Measurements from ENCODE around the gene PLA2G4E. TPM values are rescaled to one million over a fixed set of nuclear protein-coding genes. Genes with fewer than 3 reads are reported as not detected.

PLA2G4E gene
- total RNA-seq, 5 donors from 2014 or later (not counting 1 experiment from before 2014, with no cell fraction given): not detected

GRCh38 chr15:42014406-42014805 is 6.4 kb downstream of the PLA2G4E start:
- H3K9me3 Mint-ChIP-seq: no peaks in the 10 kb centered on the region
- CTCF ChIA-PET: no interaction called here
- no peaks in the 10 kb centered on the region for H3K9me3 ChIP-seq
- 100% methylated on average over 4 of the region's 4 CpGs for WGBS (ENCODE audit: insufficient coverage)
- H3K27me3 Mint-ChIP-seq: peaks cover 0 to 2% of the 10 kb centered on the region in 2 donors
- ATAC-seq (replicated peaks in 1 of 4) (no peak), DNase-seq (no peak)
- no peaks in the 10 kb centered on the region for H3K36me3 ChIP-seq (ENCODE audit: control insufficient read depth in 2 of 2, extremely low read depth in 1 of 2, insufficient read depth in 1 of 2, low read length in 1 of 2)
- POLR2A ChIA-PET: no interaction called here
- H3K4me1 Mint-ChIP-seq: peaks cover 0 to 4% (median 0%) of the 10 kb centered on the region in 3 donors
- peaks cover 0 to 17% of the 10 kb centered on the region in 2 experiments for H3K27me3 ChIP-seq (replicated peaks in 1 of 2; ENCODE audit: control insufficient read depth in 2 of 2, extremely low read depth in 1 of 2, insufficient read depth in 2 of 2, low read length in 1 of 2)
- no peak overlapping the region for H3K4me3 ChIP-seq (ENCODE audit: control insufficient read depth in 1 of 2, extremely low read depth in 1 of 2, low read length in 1 of 2)
- H3K4me3 Mint-ChIP-seq: no peak overlapping the region
- H3K27ac ChIP-seq (ENCODE audit: low read length): no peak overlapping the region
- no peak overlapping the region for H3K27ac Mint-ChIP-seq
- H3K4me1 ChIP-seq (ENCODE audit: control insufficient read depth in 1 of 2, extremely low read depth in 1 of 2, insufficient read depth in 2 of 2, low read length in 2 of 2): no peaks in the 10 kb centered on the region
- H3K36me3 Mint-ChIP-seq: no peaks in the 10 kb centered on the region

- Histone ChIP-seq H3K4me3 (ENCODE audit: control insufficient read depth in 1 of 2, extremely low read depth in 1 of 2, low read length in 1 of 2) (no peak overlapping the region), H3K36me3 (ENCODE audit: control insufficient read depth in 2 of 2, extremely low read depth in 1 of 2, insufficient read depth in 1 of 2, low read length in 1 of 2) (no peaks in the 10 kb centered on the region), H3K4me1 (ENCODE audit: control insufficient read depth in 1 of 2, extremely low read depth in 1 of 2, insufficient read depth in 2 of 2, low read length in 2 of 2) (no peaks in the 10 kb centered on the region), H3K27ac (ENCODE audit: low read length) (no peak overlapping the region), H3K27me3 (replicated peaks in 1 of 2; ENCODE audit: control insufficient read depth in 2 of 2, extremely low read depth in 1 of 2, insufficient read depth in 2 of 2, low read length in 1 of 2) (peaks cover 0 to 15% of the 10 kb centered on the region in 2 experiments), H3K9me3 (no peaks in the 10 kb centered on the region)
- H3K4me3 Mint-ChIP-seq: no peak overlapping the region
- peaks cover 0 to 4% (median 0%) of the 10 kb centered on the region in 3 donors for H3K4me1 Mint-ChIP-seq
- ChIA-PET POLR2A (no interaction called here), CTCF (no interaction called here)
- 94% methylated on average over 4 of the region's 10 CpGs for WGBS (ENCODE audit: insufficient coverage)
- no peak for ATAC-seq (replicated peaks in 1 of 4)
- no peak for DNase-seq
- no peaks in the 10 kb centered on the region for H3K9me3 Mint-ChIP-seq
- H3K27me3 Mint-ChIP-seq: peaks cover 0 to 2% of the 10 kb centered on the region in 2 donors
- H3K36me3 Mint-ChIP-seq: no peaks in the 10 kb centered on the region
- no peak overlapping the region for H3K27ac Mint-ChIP-seq
Observed at GRCh38 chr15:42012928-42013482, 7.8 kb downstream of the PLA2G4E start.

- Histone ChIP-seq H3K27me3 (replicated peaks in 1 of 2; ENCODE audit: control insufficient read depth in 2 of 2, extremely low read depth in 1 of 2, insufficient read depth in 2 of 2, low read length in 1 of 2) (peaks cover 0 to 15% of the 10 kb centered on the region in 2 experiments), H3K9me3 (no peaks in the 10 kb centered on the region), H3K4me3 (ENCODE audit: control insufficient read depth in 1 of 2, extremely low read depth in 1 of 2, low read length in 1 of 2) (no peak overlapping the region), H3K27ac (ENCODE audit: low read length) (no peak overlapping the region), H3K4me1 (ENCODE audit: control insufficient read depth in 1 of 2, extremely low read depth in 1 of 2, insufficient read depth in 2 of 2, low read length in 2 of 2) (no peaks in the 10 kb centered on the region), H3K36me3 (ENCODE audit: control insufficient read depth in 2 of 2, extremely low read depth in 1 of 2, insufficient read depth in 1 of 2, low read length in 1 of 2) (no peaks in the 10 kb centered on the region)
- no peaks in the 10 kb centered on the region for H3K9me3 Mint-ChIP-seq
- no peak overlapping the region for H3K27ac Mint-ChIP-seq
- 100% methylated on average over 1 of the region's 2 CpGs for WGBS (ENCODE audit: insufficient coverage)
- ATAC-seq (replicated peaks in 1 of 4) (no peak), DNase-seq (no peak)
- no peak overlapping the region for H3K4me3 Mint-ChIP-seq
- H3K36me3 Mint-ChIP-seq: no peaks in the 10 kb centered on the region
- POLR2A ChIA-PET: no interaction called here
- peaks cover 0 to 4% (median 0%) of the 10 kb centered on the region in 3 donors for H3K4me1 Mint-ChIP-seq
- CTCF ChIA-PET: no interaction called here
- peaks cover 0 to 2% of the 10 kb centered on the region in 2 donors for H3K27me3 Mint-ChIP-seq
Observed at GRCh38 chr15:42012241-42012640, 8.6 kb downstream of the PLA2G4E start.

- Histone ChIP-seq H3K27ac (ENCODE audit: low read length) (no peak overlapping the region), H3K4me1 (ENCODE audit: control insufficient read depth in 1 of 2, extremely low read depth in 1 of 2, insufficient read depth in 2 of 2, low read length in 2 of 2) (no peaks in the 10 kb centered on the region), H3K4me3 (ENCODE audit: control insufficient read depth in 1 of 2, extremely low read depth in 1 of 2, low read length in 1 of 2) (no peak overlapping the region), H3K9me3 (no peaks in the 10 kb centered on the region), H3K36me3 (ENCODE audit: control insufficient read depth in 2 of 2, extremely low read depth in 1 of 2, insufficient read depth in 1 of 2, low read length in 1 of 2) (no peaks in the 10 kb centered on the region), H3K27me3 (replicated peaks in 1 of 2; ENCODE audit: control insufficient read depth in 2 of 2, extremely low read depth in 1 of 2, insufficient read depth in 2 of 2, low read length in 1 of 2) (peaks cover 0 to 7% of the 10 kb centered on the region in 2 experiments)
- ChIA-PET CTCF (no interaction called here), POLR2A (no interaction called here)
- Mint-ChIP-seq H3K27ac (no peak overlapping the region), H3K4me3 (no peak overlapping the region), H3K27me3 (no peaks in the 10 kb centered on the region), H3K4me1 (peaks cover 0 to 4% (median 0%) of the 10 kb centered on the region in 3 donors), H3K9me3 (no peaks in the 10 kb centered on the region), H3K36me3 (no peaks in the 10 kb centered on the region)
- DNase-seq (no peak), ATAC-seq (replicated peaks in 1 of 4) (no peak)
- 60% methylated on average over 4 of the region's 7 CpGs for WGBS (ENCODE audit: insufficient coverage)
Observed at GRCh38 chr15:42011074-42011473, 9.8 kb downstream of the PLA2G4E start.

- Mint-ChIP-seq H3K27ac (no peak overlapping the region), H3K27me3 (no peaks in the 10 kb centered on the region), H3K4me1 (peaks cover 0 to 4% (median 0%) of the 10 kb centered on the region in 3 donors), H3K36me3 (no peaks in the 10 kb centered on the region), H3K9me3 (no peaks in the 10 kb centered on the region), H3K4me3 (no peak overlapping the region)
- peaks cover 0 to 4% of the 10 kb centered on the region in 2 experiments for H3K27me3 ChIP-seq (replicated peaks in 1 of 2; ENCODE audit: control insufficient read depth in 2 of 2, extremely low read depth in 1 of 2, insufficient read depth in 2 of 2, low read length in 1 of 2)
- no peak for ATAC-seq (replicated peaks in 1 of 4)
- H3K4me1 ChIP-seq (ENCODE audit: control insufficient read depth in 1 of 2, extremely low read depth in 1 of 2, insufficient read depth in 2 of 2, low read length in 2 of 2): no peaks in the 10 kb centered on the region
- no peak overlapping the region for H3K27ac ChIP-seq (ENCODE audit: low read length)
- no peak overlapping the region for H3K4me3 ChIP-seq (ENCODE audit: control insufficient read depth in 1 of 2, extremely low read depth in 1 of 2, low read length in 1 of 2)
- ChIA-PET CTCF (no interaction called here), POLR2A (no interaction called here)
- no peaks in the 10 kb centered on the region for H3K9me3 ChIP-seq
- no peaks in the 10 kb centered on the region for H3K36me3 ChIP-seq (ENCODE audit: control insufficient read depth in 2 of 2, extremely low read depth in 1 of 2, insufficient read depth in 1 of 2, low read length in 1 of 2)
- no peak for DNase-seq
- WGBS (ENCODE audit: insufficient coverage): no CpG with 5 or more reads among the region's 1 CpG
Observed at GRCh38 chr15:42010434-42010833, 10.4 kb downstream of the PLA2G4E start.

- no peak for DNase-seq
- Histone ChIP-seq H3K27me3 (replicated peaks in 1 of 2; ENCODE audit: control insufficient read depth in 2 of 2, extremely low read depth in 1 of 2, insufficient read depth in 2 of 2, low read length in 1 of 2) (peaks cover 0 to 4% of the 10 kb centered on the region in 2 experiments), H3K36me3 (ENCODE audit: control insufficient read depth in 2 of 2, extremely low read depth in 1 of 2, insufficient read depth in 1 of 2, low read length in 1 of 2) (no peaks in the 10 kb centered on the region), H3K4me1 (ENCODE audit: control insufficient read depth in 1 of 2, extremely low read depth in 1 of 2, insufficient read depth in 2 of 2, low read length in 2 of 2) (no peaks in the 10 kb centered on the region), H3K27ac (ENCODE audit: low read length) (no peak overlapping the region), H3K4me3 (ENCODE audit: control insufficient read depth in 1 of 2, extremely low read depth in 1 of 2, low read length in 1 of 2) (no peak overlapping the region), H3K9me3 (no peaks in the 10 kb centered on the region)
- ATAC-seq (replicated peaks in 1 of 4): no peak
- ChIA-PET CTCF (no interaction called here), POLR2A (no interaction called here)
- H3K4me1 Mint-ChIP-seq: peaks cover 0 to 4% (median 0%) of the 10 kb centered on the region in 3 donors
- H3K27ac Mint-ChIP-seq: no peak overlapping the region
- no peak overlapping the region for H3K4me3 Mint-ChIP-seq
- no peaks in the 10 kb centered on the region for H3K36me3 Mint-ChIP-seq
- no peaks in the 10 kb centered on the region for H3K27me3 Mint-ChIP-seq
- 98% methylated on average over 5 of the region's 5 CpGs for WGBS (ENCODE audit: insufficient coverage)
- H3K9me3 Mint-ChIP-seq: no peaks in the 10 kb centered on the region
Observed at GRCh38 chr15:42009474-42009873, 11.4 kb downstream of the PLA2G4E start.

GRCh38 chr15:42009022-42009421 is 11.8 kb downstream of the PLA2G4E start:
- Mint-ChIP-seq H3K4me1 (peaks cover 0 to 4% (median 0%) of the 10 kb centered on the region in 3 donors), H3K27me3 (peaks cover 0 to under 1% of the 10 kb centered on the region in 2 donors), H3K9me3 (no peaks in the 10 kb centered on the region), H3K4me3 (no peak overlapping the region), H3K27ac (no peak overlapping the region), H3K36me3 (no peaks in the 10 kb centered on the region)
- Histone ChIP-seq H3K9me3 (no peaks in the 10 kb centered on the region), H3K4me3 (ENCODE audit: control insufficient read depth in 1 of 2, extremely low read depth in 1 of 2, low read length in 1 of 2) (no peak overlapping the region), H3K27ac (ENCODE audit: low read length) (no peak overlapping the region), H3K4me1 (ENCODE audit: control insufficient read depth in 1 of 2, extremely low read depth in 1 of 2, insufficient read depth in 2 of 2, low read length in 2 of 2) (no peaks in the 10 kb centered on the region), H3K36me3 (ENCODE audit: control insufficient read depth in 2 of 2, extremely low read depth in 1 of 2, insufficient read depth in 1 of 2, low read length in 1 of 2) (no peaks in the 10 kb centered on the region), H3K27me3 (replicated peaks in 1 of 2; ENCODE audit: control insufficient read depth in 2 of 2, extremely low read depth in 1 of 2, insufficient read depth in 2 of 2, low read length in 1 of 2) (peaks cover 0 to 4% of the 10 kb centered on the region in 2 experiments)
- DNase-seq (no peak), ATAC-seq (replicated peaks in 1 of 4) (no peak)
- POLR2A ChIA-PET: no interaction called here
- CTCF ChIA-PET: no interaction called here
